GM21390 (cell line): ENCODE results near the gene TLR8.
"Not testable (repeated sequence)": the region's sequence is repeated elsewhere in the genome, so short reads cannot be mapped to it uniquely, and the experiment has no call there.

Experiments
- ATAC-seq: cut with Tn5 transposase; IDR thresholded peaks from one replicate; pipeline ENCODE4 v1.9.1; 2021; ENCODE audit not compliant: unreplicated experiment

Gene TLR8

GRCh38 chrX:12963210-12963850, 56.9 kb downstream of the TLR8 start:
- ATAC-seq: not testable (repeated sequence)

DNA sequence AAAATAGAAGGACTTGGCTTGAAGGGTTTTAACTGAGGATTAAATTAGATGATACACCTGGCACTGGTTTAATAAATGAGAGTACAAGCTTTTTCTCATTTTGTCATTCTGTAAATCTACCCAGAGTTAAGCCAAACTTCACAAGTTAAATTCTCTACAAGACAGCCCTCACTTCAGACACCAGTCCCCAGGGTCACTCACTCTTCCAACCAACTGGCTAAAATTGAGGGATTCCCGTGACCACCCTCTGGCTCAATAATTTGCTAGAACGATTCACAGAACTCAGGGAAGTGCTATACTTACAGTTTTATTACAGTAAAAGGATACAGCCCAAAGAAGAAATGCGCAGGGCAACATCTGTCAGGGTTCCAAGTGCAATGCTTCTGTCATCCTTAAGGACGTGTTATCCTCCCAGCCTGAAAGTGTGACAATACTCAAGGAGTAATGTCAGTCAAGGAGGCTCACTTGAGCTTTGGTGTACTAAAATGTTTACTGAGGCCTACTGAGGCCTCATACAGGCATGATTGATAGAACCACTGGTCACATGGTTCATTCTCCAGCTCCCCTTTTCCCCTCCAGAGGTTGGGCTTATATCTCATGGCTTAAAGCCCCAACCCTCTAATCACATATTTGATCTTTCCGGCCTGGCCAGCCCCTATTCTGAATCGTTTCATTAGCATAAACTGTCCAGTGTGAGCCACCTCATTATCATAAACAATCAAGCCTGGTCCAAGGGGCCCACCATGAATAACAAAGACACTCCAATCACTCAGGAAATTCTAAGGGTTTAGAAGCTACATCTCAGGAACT, 58.9 kb downstream of the TLR8 start:
- no peak for ATAC-seq

- no peak for ATAC-seq
These were observed 59.7 kb downstream of the TLR8 start for GRCh38 chrX:12966151-12966550.

DNA sequence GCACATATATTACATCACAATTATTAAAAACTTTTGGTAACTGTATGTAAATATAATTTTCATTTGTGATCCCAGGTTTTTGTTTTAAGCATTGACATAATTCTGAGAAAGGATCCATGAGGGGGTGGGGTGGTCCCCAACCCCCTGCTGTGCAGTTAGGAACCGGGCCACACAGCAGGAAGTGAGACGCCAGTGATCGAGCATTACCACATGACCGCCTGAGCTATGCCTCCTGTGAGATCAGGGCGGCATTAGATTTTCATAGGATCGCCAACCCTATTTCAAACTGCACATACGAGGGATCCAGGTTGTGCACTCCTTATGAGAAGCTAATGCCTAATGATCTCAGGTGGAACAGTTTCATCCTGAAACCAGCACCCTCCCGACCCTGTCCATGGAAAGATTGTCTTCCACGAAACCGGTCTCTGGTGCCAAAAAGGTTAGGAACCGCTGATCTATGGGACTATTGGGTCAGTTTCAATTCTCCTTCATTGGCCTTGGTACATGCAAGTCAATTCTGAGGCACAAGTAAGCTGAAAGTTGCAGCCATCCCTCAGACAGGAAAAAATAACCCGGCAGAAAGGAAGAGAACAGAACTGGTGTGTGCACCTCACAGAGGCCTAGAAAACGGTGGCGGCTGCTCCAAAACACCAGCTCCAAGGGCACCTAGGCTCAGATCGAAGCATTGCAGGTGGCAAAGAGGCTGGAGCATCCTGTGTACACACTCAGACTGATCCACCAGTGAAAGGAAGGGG, 61.5 kb downstream of the TLR8 start:
- ATAC-seq: no peak

GRCh38 chrX:12970691-12971202, 64.3 kb downstream of the TLR8 start:
- ATAC-seq: no peak

- ATAC-seq: no peak
These were observed 65.0 kb downstream of the TLR8 start for GRCh38 chrX:12971282-12972003.

DNA sequence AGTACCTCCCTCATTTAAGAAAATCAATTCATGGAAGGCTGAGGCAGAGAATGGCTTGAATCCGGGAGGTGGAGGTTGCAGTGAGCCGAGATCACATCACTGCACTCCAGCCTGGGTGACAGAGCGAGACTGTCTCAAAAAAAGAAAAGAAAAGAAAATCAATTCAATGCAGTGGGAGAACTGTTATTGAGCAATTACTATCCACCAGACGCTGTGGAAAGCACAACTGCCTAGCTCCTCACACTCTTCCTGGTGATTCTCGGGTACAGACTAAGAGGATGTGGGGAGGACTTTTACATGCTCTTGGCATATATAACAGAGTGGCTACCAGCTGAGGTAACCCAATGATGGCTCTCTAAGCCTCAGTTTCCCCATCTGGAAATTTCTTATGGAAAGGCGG, 65.8 kb downstream of the TLR8 start:
- ATAC-seq: no peak
